ENCODE data around the gene AMACR. TPM values are rescaled to one million over a fixed set of nuclear protein-coding genes. Genes with fewer than 3 reads are reported as not detected.

The AMACR gene
- total and polyA plus RNA-seq, 2 experiments from 2014 or later = 6.7 to 12.6 TPM

DNA sequence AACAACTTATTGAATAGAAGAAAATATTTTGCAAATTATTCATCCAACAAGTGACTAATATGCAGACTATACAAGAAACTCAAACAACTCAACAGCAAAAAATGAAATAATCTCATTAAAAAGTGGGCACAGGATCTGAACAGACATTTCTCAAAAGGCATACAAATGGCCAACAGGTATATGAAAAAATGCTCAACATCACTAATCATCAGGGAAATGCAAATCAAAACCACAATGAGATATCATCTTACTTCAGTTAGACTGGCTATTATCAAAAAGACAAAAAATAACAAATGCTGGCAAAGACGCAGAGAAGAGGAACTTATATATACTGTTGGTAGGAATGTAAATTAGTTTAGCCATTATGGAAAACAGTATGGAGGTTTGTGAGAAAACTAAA, 1.8 kb upstream of the AMACR start:
- no peaks in the 10 kb centered on the region for H3F3A ChIP-seq (replicated peaks; ENCODE audit: low read depth)
- no peaks in the 10 kb centered on the region for H3K79me2 ChIP-seq (replicated peaks; ENCODE audit: insufficient read depth)
- Mint-ChIP-seq H3K27me3 (ENCODE audit: insufficient read depth, low read depth, poor library complexity) (peaks cover 10% of the 10 kb centered on the region), H3K4me1 (peaks cover 12% of the 10 kb centered on the region; the same call in 2 of the 3 replicates), H3K4me3 (no peak overlapping the region), H3K36me3 (ENCODE audit: low read depth) (no peaks in the 10 kb centered on the region), H3K9me3 (no peaks in the 10 kb centered on the region), H3K27ac (no peak overlapping the region)
- H4K20me1 ChIP-seq (replicated peaks; ENCODE audit: insufficient read depth) = no peaks in the 10 kb centered on the region
- no peak overlapping the region for H2AFZ ChIP-seq
- peaks cover 5% of the 10 kb centered on the region; the same call in 1 of the 2 replicates for H3K4me1 ChIP-seq (ENCODE audit: insufficient read depth)
- ATAC-seq (no peak), DNase-seq (ENCODE audit: low spot score) (no peak)
- no peak overlapping the region for H3K4me3 ChIP-seq
- no peak overlapping the region for H3K27ac ChIP-seq (ENCODE audit: low read depth)
- no peaks in the 10 kb centered on the region for H3K36me3 ChIP-seq (ENCODE audit: insufficient read depth)
- H3K27me3 ChIP-seq (ENCODE audit: insufficient read depth) = no peaks in the 10 kb centered on the region
- no peaks in the 10 kb centered on the region for H3K9me2 ChIP-seq (ENCODE audit: insufficient read depth)
- no peak overlapping the region for H3K4me2 ChIP-seq
- TF ChIP-seq, protein P1, sequence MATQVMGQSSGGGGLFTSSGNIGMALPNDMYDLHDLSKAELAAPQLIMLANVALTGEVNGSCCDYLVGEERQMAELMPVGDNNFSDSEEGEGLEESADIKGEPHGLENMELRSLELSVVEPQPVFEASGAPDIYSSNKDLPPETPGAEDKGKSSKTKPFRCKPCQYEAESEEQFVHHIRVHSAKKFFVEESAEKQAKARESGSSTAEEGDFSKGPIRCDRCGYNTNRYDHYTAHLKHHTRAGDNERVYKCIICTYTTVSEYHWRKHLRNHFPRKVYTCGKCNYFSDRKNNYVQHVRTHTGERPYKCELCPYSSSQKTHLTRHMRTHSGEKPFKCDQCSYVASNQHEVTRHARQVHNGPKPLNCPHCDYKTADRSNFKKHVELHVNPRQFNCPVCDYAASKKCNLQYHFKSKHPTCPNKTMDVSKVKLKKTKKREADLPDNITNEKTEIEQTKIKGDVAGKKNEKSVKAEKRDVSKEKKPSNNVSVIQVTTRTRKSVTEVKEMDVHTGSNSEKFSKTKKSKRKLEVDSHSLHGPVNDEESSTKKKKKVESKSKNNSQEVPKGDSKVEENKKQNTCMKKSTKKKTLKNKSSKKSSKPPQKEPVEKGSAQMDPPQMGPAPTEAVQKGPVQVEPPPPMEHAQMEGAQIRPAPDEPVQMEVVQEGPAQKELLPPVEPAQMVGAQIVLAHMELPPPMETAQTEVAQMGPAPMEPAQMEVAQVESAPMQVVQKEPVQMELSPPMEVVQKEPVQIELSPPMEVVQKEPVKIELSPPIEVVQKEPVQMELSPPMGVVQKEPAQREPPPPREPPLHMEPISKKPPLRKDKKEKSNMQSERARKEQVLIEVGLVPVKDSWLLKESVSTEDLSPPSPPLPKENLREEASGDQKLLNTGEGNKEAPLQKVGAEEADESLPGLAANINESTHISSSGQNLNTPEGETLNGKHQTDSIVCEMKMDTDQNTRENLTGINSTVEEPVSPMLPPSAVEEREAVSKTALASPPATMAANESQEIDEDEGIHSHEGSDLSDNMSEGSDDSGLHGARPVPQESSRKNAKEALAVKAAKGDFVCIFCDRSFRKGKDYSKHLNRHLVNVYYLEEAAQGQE (IDR thresholded peaks at IDR 0.05; ENCODE audit: unreplicated experiment) = no peak
- TF ChIP-seq, protein P2, sequence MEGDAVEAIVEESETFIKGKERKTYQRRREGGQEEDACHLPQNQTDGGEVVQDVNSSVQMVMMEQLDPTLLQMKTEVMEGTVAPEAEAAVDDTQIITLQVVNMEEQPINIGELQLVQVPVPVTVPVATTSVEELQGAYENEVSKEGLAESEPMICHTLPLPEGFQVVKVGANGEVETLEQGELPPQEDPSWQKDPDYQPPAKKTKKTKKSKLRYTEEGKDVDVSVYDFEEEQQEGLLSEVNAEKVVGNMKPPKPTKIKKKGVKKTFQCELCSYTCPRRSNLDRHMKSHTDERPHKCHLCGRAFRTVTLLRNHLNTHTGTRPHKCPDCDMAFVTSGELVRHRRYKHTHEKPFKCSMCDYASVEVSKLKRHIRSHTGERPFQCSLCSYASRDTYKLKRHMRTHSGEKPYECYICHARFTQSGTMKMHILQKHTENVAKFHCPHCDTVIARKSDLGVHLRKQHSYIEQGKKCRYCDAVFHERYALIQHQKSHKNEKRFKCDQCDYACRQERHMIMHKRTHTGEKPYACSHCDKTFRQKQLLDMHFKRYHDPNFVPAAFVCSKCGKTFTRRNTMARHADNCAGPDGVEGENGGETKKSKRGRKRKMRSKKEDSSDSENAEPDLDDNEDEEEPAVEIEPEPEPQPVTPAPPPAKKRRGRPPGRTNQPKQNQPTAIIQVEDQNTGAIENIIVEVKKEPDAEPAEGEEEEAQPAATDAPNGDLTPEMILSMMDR (conservative IDR thresholded peaks at IDR 0.05; ENCODE audit: low read depth in 2 of 2) = no peak
- no peak for TF ChIP-seq EZH2phosphoT487 (IDR thresholded peaks at IDR 0.05; ENCODE audit: unreplicated experiment)
- TF ChIP-seq CREB1 (CRISPR knock-in tag; IDR thresholded peaks at IDR 0.05; ENCODE audit: low read depth) = no peak
- TF ChIP-seq NANOG (IDR thresholded peaks at IDR 0.05; ENCODE audit: borderline replicate concordance) = no peak
- no peak for TF ChIP-seq JUNB (IDR thresholded peaks at IDR 0.05; ENCODE audit: unreplicated experiment)
- no peak for TF ChIP-seq POLR2AphosphoS5 (IDR thresholded peaks at IDR 0.05; ENCODE audit: low read depth)
- TF ChIP-seq, protein P3, sequence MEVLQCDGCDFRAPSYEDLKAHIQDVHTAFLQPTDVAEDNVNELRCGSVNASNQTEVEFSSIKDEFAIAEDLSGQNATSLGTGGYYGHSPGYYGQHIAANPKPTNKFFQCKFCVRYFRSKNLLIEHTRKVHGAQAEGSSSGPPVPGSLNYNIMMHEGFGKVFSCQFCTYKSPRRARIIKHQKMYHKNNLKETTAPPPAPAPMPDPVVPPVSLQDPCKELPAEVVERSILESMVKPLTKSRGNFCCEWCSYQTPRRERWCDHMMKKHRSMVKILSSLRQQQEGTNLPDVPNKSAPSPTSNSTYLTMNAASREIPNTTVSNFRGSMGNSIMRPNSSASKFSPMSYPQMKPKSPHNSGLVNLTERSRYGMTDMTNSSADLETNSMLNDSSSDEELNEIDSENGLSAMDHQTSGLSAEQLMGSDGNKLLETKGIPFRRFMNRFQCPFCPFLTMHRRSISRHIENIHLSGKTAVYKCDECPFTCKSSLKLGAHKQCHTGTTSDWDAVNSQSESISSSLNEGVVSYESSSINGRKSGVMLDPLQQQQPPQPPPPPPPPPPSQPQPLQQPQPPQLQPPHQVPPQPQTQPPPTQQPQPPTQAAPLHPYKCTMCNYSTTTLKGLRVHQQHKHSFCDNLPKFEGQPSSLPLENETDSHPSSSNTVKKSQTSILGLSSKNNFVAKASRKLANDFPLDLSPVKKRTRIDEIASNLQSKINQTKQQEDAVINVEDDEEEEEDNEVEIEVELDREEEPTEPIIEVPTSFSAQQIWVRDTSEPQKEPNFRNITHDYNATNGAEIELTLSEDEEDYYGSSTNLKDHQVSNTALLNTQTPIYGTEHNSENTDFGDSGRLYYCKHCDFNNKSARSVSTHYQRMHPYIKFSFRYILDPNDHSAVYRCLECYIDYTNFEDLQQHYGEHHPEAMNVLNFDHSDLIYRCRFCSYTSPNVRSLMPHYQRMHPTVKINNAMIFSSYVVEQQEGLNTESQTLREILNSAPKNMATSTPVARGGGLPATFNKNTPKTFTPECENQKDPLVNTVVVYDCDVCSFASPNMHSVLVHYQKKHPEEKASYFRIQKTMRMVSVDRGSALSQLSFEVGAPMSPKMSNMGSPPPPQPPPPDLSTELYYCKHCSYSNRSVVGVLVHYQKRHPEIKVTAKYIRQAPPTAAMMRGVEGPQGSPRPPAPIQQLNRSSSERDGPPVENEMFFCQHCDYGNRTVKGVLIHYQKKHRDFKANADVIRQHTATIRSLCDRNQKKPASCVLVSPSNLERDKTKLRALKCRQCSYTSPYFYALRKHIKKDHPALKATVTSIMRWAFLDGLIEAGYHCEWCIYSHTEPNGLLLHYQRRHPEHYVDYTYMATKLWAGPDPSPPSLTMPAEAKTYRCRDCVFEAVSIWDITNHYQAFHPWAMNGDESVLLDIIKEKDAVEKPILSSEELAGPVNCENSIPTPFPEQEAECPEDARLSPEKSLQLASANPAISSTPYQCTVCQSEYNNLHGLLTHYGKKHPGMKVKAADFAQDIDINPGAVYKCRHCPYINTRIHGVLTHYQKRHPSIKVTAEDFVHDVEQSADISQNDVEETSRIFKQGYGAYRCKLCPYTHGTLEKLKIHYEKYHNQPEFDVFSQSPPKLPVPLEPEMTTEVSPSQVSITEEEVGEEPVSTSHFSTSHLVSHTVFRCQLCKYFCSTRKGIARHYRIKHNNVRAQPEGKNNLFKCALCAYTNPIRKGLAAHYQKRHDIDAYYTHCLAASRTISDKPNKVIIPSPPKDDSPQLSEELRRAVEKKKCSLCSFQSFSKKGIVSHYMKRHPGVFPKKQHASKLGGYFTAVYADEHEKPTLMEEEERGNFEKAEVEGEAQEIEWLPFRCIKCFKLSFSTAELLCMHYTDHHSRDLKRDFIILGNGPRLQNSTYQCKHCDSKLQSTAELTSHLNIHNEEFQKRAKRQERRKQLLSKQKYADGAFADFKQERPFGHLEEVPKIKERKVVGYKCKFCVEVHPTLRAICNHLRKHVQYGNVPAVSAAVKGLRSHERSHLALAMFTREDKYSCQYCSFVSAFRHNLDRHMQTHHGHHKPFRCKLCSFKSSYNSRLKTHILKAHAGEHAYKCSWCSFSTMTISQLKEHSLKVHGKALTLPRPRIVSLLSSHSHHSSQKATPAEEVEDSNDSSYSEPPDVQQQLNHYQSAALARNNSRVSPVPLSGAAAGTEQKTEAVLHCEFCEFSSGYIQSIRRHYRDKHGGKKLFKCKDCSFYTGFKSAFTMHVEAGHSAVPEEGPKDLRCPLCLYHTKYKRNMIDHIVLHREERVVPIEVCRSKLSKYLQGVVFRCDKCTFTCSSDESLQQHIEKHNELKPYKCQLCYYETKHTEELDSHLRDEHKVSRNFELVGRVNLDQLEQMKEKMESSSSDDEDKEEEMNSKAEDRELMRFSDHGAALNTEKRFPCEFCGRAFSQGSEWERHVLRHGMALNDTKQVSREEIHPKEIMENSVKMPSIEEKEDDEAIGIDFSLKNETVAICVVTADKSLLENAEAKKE (CRISPR knock-in tag; IDR thresholded peaks at IDR 0.05) = no peak
- no peak for TF ChIP-seq EZH2 (IDR thresholded peaks at IDR 0.05; ENCODE audit: low read depth, unreplicated experiment)
- TF ChIP-seq ZNF331 (CRISPR knock-in tag; IDR thresholded peaks at IDR 0.05; ENCODE audit: low read depth) = no peak
